T-helper 2 cell treated with Interferon-gamma antibody and Interleukin-4, amounts not matched to agents 100 ng/mL and 5 ng/mL, for 36 hours (primary cell): ENCODE data around the gene KCNC2. TPM values are rescaled to one million over a fixed set of nuclear protein-coding genes. Genes with fewer than 3 reads are reported as not detected.
"Not testable (repeated sequence)": the region's sequence is repeated elsewhere in the genome, so short reads cannot be mapped to it uniquely, and the experiment has no call there.

Experiments used
- intact Hi-C: fragments of 100-400 bp; cut with micrococcal nuclease; formaldehyde crosslinking; loops from one replicate; pipeline ENCODE4 v1.15.1; 2023
- total RNA-seq: library from RNA; stranded (reverse); gene quantifications from 2 replicates; pipeline ENCODE4 v1.2.3, GENCODE V29; 2022

KCNC2 gene
- not detected in 2 replicates for total RNA-seq

DNA sequence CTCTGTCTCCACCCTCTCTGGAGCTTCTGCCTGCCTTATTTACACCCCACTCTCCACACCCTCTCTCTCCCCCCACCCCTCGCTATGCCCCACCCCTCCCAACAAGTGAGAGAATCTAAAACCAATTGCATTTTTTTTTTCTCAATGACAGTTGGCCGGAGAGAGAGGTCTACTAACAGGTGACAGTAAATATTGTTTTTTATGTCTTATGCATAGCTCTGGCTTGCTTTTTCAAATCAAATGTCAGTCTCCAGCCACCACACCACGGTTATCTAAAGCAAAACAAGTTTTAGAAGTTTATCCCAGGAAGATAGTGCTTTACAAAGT is at the start of gene KCNC2:
TSS of gene KCNC2 (minus strand) at position 28 of the 327 bp plus-strand sequence.
- intact Hi-C loops, result no loop called here

DNA sequence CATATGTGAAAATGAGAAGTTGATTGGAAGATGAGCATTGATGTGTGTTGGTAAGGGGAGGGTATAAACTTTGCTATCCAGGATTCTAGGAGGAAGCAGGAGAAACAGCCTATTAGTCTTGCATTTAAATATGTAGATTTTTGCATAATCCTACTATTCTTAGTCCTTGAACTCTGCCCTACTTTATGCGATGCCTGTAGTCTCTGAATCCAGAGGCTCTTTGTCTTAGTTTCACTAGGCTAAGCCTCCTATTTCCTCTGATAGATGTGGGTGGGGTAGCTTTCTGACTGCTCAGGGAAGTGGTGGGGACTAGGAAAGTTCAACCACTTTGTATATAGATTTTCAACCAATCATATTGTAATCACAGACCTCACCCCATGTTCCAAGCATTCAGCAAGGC is 49.5 kb upstream of the KCNC2 start:
- intact Hi-C loops, result no loop called here

DNA sequence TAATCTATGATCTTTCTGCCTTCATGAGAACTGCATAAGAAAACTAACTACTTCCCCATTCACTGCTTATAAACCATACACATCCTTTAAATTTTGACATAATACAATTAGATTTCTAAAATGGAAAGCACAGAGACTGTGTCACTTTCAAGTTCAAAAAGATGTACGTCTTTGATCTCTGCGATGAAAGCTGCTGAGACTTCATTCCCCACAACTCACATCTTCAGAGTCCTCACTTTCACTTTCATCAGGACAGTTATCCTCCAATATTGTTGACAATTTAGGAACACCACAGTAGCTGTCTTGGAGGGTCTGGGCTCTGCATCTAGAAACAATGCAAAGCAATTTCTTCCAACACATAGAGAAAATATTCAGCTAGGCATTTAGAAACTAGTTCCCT is 47.9 kb upstream of the KCNC2 start:
- intact Hi-C loops, result no loop called here

DNA sequence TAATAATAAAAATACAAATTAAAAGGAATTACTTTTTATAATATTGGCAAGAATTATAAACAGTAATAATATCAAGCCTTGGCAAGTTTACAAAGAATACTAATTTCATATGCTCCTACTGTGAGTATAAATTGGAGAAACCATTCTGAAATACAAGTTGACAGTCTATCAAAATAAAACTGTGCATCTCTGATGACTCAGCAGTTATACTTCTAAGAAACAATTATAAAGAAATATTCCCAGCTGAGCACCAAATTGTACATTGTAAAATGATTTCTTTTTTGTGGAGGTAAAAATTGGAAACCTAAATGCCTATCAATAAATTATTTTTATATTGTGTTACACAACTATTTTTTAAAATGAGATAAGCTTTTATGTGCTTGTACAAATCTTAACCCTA is 35.5 kb upstream of the KCNC2 start:
- intact Hi-C loops, result no loop called here

DNA sequence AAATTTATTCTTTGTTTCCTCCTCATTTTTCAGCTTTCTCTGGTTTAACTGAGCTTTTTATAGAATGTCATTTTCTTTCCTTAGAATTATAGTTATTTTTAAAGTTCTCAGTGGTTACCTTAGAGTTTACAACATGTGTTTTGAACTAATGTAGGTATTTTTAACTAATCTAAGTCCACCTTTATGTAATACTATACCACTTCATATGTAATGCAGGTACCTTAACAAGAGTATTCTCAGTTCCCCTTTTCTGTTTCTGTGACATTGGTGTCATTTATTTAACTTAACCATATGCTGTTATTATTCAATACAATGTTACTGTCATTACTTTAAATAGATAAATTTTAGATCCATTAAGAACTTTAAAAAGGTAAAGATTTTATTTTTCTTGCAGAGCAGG is 30.3 kb upstream of the KCNC2 start:
- intact Hi-C loops, result no loop called here

DNA sequence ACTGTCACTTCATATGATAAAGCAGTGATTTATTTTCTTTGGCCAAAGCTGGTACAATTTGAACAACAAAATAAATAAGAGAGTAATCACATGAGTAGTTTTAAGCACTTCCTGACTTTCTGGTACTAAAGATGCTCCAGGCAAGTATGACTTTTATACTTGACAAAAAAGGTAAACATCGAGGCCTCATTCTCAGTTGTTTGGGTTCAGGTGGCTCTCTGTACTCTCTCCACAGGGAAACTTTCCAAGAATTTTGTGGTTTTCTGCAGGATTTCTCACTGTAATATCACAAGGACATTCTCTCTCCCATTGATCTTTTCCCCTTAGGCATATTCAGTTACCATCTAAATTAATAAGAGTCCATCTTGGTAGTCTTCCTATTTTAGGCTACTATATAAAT is 26.6 kb upstream of the KCNC2 start:
- intact Hi-C loops, result no loop called here

DNA sequence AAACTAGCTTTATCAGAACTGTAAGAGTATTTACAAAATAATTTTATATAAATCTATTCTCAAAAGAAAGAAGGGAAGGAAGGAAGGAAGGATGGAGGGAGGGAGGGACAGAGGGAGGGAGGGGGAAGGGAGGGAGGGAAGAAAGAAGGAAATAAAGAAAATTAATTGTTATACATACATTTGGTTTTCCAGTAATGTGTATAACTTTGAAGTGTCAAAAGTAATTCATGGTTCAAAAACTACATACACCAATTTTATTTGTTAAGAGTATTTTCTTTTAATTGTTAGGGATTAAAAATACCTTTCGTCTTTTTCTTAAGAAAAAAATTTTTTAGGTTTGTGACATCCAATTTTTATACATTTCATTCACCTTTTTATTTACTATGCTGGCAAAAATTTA is 17.5 kb upstream of the KCNC2 start:
- intact Hi-C loops, result no loop called here

DNA sequence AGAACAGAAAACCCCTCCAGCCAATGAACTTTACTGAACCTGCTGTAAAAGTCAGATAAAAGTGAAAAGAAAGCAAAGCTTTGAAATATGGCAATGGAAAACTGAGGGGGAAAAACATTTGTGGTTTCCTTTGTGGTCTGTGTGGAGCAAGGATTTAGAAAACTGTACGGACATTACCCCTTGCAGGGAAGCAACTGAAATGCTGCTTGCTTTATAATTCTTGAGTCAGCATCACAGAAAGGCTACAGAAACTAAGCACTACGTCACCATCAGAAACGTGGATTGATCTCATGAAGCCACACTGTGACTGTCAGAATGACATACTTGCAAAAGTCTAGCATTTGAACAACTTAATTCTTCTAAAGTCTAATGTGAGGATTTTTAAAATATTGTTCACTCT is 2.4 kb upstream of the KCNC2 start:
- intact Hi-C loops, result no loop called here

DNA sequence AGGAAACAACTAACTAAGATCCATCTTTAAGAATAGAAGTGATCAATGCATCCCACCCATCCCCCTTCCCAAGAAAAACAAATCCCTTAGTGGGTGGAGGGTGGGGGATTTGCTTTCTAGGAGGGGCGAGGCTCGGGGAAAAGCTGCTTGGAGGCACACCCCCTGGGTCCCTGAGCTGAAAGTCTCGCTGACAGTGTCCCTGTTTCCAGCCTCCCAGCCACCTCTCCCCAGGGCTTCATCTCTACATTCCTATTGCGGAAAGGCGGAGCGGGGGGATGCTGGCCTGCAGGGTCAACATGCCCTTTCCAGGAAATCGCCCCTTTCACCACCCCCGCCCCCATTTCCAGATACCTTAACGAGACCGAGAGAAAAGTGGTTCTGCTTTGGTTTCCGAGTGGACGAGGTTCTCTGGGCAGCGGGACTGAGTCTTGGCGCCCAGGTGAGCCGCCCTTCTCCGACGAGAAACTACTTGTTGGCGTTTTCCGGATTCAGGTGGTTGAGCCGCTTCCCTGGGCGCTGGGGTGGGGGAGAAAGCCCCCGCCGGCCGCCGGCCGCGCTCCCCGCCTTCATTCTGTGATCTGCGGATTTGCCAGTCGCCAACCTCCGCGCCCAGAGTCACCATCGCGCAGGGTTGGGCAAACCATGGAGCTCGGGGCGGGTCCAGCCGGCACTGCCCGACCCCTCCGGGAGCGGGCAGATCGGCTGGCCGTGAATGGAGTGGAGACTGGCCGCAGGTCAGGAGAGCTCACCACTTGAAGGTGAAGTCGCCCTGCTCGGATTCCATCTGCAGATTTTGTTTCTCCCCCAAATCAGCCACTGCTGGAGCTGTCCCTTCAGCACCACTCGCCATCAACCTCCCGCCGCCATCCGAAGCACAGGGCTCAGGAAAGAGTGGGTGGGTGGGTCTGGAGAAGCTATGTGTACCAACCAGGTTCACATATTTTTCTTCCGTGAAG is 505 bp downstream of the KCNC2 start:
- intact Hi-C loops, result no loop called here

DNA sequence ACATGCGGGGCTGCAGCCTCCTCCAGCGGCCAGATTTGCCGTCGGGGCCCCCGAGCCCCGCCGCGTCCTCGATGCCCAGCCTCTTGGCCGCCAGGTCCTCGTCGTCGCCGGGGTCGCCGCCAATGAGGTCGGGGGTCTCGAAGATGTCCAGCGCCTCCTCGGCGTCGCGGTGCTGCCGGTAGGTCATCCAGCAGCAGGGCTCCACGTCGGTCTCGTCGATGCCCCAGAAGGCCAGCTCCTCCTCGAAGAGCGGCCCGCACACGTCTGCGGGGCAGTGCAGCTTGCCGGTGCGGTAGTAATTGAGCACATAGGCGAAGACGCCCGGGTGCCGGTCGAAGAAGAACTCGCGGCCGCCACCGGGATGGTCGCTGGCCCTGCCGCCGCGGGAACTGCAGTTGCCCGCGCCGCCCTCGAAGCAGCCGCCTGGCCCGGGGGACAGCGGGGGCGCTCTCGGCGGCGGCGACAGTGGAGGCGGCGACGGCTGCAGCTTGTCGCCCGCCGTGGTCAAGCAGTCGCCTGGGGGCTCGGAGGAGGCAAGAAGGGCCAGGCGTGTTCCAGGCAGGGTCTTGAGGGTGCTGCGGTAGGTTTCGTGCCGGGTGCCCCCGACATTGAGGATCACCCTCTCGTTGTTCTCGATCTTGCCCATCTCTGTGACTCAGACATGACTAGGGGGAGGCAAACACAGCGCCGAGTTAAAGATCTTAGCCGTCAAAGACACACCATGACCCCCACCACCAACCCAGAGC is 2.1 kb downstream of the KCNC2 start:
- intact Hi-C loops, result no loop called here

DNA sequence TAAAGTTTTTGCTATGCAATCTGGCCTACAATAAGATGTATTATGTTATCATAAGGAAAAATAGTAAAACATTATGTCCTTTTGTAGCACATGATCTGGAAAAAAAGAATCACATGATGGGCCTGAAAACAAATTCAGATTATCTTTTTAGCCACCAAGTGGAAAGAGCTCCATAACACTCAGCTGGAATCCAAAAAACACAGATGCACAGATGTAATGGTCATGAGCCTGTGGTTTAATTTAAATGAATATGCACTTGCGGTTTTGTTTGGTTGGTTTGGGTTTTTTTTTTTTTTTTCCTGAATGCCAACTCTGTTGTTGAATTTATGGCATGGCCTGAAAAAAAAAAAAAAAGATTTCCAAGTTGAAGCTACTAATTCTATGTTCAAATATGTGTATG is 4.1 kb downstream of the KCNC2 start:
- intact Hi-C loops, result no loop called here

DNA sequence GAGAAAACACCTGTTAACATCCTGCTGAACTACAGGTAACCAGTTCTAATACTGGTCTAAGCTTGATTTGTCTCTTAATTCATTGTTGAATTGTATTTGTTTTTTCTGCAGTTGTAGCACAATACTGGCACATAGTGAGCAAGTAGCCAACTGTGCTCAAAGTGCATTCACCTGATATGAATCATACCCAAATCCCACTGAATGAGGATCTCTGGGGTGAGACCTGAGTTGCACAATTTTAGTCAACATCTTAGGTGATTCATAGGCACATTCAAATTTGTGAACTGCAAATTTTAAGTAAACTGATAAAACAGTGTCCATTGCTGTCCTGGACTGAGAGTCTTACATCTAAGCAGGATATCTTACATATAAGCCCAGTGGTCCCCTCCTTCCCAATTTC is 12.8 kb downstream of the KCNC2 start:
- intact Hi-C loops, result no loop called here

DNA sequence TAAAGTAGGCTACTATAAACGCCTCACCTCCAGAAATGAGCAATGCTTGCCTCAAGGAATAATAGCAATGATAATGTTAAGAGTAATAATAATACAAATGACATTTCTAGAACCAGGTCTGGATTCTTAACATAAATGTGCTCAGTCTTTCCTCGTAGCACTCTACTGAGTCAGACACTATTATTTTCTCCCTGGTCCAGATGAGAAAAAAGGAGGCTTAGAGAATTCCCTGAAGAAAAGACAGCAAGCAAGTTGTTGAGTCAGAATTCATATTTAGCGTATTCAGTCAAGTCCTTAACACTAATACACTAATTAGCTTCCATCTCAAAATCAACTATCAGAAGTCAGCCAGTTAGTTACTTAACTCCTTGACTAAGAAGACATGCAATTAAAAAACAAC is 13.2 kb downstream of the KCNC2 start:
- intact Hi-C loops, result no loop called here

DNA sequence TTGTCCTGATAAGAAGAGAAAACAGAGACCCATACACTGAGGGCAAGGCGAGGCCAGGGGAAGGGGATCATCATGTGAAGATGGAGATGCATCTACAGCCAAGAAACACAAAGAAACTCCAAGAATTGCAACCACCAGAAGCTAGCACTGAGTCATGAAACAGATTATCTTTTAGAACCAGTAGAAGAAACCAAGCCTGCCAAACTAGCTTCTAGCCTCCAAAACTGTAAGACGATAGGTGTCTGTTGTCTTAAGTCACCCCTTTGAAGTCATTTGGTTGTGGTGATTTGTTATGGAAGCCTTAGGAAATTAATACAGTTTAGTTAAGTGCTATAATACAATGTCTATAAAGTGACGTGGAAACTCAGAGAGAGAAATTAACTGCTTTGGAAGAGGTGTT is 15.4 kb downstream of the KCNC2 start:
- intact Hi-C loops, result no loop called here

DNA sequence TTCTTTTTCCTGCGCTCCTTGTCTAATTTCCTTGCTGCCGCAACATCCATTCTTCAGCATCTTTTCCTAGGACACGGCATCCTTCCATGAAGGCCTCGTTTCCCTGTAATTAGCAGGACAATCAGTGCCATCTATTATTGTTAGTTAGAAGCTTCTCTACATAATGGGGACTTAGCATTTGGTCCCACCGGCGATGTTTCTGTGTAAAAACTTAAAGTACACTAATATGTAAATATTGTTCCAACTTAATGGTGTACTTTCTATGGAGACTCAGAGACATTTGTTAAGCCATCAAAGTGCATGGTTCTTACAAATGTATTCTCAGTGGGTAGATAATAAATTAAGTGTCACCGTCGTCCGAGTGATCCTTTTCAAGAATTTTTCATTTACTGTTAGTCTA is 17.4 kb downstream of the KCNC2 start:
- intact Hi-C loops, result no loop called here

DNA sequence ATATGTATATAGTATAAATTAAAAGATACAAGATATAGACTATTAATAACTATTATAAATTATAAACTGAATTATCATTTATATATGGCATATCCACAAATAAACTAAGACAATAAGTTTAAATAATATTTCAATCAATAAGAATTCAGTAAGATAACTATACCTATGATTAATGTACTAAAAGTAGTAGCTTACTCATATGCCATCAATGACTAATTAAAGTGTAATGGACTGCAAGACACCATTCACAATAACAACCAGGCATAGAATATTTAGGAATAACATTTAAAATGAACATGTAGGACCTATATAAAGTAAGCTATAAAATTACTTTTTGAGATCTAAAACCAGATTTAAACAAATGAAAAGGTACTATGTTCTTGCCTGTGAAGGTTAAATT is 18.8 kb downstream of the KCNC2 start:
- intact Hi-C loops, result no loop called here

DNA sequence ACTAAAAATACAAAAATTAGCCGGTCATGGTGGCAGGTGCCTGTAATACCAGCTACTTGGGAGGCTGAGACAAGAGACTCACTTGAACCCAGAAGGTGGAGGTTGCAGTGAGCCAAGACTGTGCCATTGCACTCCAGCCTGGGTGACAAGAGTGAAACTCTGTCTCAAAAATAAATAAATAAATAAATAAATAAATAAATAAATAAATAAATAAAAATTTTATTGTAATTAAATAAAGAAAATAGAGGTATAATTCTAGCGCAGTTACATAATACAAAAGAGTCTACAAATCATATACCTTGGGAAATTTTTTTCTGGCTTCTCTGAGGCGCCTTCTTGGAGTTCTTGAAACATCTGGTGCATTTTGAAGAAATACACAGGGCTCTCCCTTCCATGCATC is 23.8 kb downstream of the KCNC2 start:
- intact Hi-C loops, result not testable (repeated sequence)

DNA sequence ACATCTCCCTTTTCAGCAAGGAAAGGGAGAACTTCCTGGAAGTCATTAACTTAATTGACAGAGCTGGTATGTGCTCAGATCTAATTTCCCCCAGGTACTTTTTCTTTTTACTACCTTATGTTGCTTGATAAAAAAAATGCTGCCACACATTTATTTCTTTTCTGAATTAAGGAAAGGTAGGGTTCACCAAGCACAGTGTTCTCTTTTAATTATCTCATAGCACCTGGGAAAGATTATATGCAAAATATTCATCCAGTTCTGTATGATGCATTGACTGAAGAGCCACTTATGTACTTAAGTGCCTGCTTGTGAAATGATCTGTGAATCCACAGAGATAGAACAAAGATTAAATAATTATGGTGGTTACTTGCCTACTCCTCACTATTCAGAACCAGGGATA is 25.1 kb downstream of the KCNC2 start:
- intact Hi-C loops, result no loop called here

DNA sequence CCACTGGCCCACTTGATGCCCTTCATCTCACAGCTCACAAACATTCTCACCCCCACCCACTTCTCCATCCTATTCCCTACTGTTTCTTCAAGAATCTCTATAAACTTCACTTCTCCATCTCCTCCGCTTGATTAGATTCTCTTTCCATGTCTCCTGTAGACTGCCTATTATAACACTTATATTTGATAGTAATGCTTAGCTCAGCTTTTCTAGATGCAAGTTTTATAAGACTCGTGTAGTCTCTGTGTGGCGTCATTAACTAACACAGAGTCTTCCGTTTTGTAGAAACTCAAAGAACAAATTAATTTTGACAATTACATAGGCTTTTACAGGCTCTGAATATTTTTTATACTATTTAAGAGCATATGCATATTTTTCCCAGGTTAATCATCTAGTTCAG is 25.7 kb downstream of the KCNC2 start:
- intact Hi-C loops, result no loop called here

DNA sequence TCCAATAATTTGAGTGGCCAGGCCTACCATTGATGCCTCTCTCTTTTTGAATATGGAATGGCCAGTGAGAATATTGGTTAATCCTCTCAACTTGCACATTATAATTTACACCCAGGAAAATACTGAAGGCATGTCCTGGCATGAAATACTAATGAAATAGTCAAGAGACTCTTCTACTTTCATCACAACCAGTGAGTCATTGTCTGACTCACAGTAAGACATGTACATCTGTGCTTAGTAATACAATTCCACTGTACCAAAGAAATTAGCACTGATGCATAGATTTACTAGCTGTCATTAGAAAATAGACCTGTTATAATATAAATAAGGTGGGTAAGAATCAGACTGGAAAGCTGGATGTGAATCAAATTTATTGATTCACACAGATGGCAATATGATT is 31.6 kb downstream of the KCNC2 start:
- intact Hi-C loops, result no loop called here

DNA sequence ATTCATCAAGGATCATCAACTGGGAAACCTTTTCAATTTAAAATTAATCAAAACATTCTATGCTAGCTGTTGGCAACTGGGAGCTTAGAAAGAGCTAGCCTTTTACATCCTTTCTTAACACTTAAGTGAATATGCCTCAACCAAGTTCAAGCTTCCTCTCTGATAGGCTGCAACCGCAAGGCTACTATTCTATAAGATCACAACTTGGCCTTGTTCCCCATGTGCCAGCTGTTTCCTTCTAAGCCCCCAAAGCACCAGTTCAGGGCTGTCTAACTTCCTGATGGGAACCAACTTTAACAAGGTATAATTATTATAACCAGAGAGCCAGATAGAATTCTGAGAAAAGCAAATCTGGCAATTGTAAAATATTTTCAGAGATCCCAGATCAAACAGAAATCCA is 37.0 kb downstream of the KCNC2 start:
- intact Hi-C loops, result no loop called here

DNA sequence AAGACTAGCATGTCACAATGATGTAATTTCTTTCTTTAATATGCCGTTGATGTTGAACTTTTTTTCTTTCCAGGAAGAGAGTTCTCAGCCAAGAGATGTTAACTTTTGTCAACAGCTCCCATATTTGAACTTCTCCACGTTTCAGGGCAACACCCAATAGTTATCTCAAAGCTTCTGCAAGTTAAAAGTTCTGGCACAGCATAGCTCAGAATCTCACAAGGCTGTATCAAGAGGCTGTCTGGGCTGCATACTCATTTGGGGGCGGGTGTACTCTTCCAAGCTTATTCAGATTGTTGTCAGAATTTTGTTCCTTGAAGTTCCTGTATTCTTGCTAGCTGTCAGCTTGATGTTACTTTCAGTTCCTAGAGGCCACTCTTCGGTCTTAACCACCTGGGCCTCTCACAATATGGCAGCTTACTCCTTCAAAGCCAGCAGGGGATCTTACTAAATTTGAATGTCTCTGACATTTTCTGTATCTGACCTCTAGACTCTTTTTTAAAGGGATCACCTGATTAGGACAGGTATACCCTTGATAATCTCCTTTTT is 38.9 kb downstream of the KCNC2 start:
- intact Hi-C loops, result no loop called here

DNA sequence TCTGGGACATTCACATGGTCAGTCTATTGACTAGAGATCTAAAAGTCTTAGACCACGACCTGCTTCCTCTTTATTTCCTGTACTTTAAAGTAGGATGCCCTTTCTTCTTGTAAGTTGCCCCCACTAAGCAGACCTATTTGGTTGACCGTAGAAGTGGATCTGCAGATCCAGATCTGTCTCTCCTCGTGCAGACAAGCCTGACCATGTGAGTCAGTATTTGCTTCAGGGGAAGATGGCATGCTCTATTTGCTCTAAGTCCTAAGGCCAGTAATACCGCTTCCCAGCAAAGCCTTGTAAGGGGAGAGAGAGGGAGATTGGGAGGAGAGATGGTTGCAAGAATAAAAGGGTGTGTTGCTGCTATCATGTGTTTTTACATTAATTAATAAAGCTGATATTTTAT is 46.8 kb downstream of the KCNC2 start:
- intact Hi-C loops, result no loop called here
